ENCODE measurements around the gene CASZ1.
A peak's percentile ranks its signal among the peaks of the same experiment; 100 is the strongest.

The CASZ1 gene

DNA sequence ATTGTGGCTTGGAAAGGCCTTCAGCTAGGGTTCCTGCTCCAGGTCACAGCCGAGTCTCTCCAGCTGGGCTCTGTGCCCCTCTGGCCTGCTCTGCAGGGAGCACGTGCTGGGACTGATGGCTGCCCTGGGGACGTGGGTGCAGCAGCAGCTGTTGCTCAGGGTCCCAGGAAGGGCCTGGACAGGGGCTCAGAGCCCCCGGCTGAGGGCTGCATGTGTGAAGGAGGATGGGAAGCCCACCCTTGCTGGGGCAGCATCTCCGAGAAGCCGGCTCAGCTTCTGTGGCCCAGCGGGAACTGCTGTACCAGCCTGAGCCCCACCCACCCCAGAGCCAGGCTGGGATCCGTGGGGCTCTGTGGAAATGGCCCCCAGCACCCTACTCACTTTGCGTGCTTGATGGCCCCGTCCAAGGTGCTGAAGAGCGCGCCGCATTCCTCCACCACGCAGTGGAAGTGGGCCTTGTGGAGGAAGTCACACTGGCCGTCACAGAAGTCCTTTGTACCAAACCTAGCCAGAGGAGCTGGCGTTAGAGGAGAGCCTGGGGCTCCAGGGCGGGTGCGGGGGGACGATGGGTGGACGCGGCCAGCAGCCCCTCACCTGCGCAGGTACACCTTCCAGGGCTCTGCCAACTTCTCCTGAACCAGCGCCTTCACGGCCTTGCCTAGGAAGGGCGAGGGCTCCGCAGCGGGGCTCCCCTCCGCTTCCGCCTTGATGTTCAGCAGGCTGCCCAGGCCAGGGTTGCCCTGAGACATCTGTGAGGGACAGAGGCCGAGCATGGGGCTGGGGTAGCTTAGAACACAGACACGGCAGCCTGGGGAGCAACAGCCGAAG is 147.5 kb downstream of the CASZ1 start:
- DNase-seq: no peak

DNA sequence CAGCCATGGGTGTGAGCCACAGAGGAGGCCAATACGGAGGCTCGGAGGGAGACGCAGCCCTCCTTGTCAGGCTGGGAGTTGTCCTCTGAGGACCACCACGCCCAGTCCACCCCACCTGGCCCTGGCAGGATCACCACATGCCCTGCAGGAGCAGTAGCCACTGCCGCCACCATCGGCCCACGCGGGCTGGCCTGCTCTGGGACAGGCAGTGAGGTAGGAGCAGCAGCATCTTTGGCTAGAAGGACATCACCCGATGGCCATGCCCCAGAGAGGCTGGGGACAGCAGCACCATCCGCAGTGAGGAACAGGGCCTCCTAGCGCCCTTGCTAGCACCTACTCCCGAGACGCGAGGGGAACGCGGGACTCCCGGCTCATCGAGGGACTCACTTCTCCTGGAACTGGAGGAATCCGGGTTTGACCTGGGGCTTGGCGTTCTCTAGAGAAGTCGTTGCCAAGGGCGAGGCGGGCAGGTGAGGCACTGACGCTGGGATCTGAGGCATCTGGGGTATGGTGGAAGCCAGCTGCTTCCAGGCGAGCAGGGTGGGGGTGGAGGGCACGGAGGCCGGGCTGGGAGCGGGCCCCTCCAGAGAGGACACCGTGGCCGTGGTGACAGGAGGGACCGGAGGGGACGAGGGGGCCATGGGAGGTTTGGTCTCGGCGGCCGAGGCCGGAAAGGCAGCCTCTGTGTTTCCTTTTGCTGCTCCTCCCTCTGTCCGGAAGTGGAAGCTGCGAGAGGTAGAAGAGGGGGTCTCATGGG is 148.9 kb downstream of the CASZ1 start:
- DNase-seq: peak; percentile 62

DNA sequence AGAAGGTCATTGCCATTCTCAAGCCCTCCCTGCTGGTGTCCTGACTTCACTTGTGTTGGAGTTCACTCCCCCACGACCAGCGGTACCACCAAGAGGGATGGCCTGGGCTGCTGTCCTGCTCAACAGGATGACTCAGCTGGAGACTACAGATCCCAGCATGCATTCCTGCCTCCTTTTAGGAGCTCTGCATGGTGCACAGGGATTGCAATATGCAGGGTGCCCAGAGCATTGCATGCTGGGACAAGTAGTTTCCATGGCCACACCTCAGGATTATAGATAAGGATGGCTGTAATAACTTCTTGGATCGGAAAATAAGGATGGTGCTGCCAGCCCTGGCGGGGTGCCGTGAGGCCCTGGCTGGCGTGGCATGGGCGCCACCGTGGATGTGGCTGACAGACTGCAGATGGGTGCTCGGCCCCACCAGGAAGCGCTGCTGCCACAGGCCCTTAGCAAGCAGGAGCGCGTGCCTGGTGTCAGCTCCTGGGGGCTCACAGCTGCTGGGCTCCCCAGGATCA is 150.0 kb downstream of the CASZ1 start:
- DNase-seq: peak; percentile 58

DNA sequence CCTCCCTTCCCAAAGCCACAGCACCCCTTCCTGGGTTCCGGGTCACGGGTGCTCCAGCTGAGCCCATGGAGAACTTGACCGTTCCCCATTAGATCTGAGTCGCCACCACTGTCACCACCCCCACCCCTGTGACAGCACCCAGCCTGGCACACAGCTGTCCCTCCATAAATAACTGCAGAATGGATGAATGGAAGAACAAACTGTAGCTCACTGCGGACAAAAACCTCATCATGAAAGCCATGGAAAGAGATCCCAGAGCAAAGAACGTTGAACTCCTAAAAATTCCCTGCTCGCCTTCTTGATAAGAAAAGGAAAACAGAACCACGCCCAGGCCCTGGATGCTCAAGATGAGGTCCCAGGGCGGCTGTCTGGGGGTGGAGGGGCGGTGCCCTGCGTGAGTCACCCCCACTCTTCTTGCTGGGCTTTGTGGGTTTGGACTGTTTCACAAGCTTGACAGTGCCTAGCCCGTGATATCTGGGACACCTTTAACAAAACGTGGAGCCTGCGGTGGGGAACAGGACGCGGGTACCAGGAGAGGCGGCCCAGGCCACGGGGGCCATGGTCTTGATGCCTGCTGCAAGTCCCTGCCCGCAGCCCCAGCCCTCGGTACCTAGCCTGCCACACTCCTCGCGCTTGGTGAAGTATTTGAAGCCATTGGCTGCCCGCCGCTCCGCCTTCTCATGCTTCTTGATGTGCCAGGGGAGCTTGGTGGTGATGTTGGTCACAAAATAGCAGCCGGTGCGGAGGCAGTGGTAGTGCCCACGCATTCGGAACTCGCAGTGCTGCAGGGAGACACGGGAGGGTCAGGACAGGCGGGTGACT is 151.9 kb downstream of the CASZ1 start:
- DNase-seq: no peak

DNA sequence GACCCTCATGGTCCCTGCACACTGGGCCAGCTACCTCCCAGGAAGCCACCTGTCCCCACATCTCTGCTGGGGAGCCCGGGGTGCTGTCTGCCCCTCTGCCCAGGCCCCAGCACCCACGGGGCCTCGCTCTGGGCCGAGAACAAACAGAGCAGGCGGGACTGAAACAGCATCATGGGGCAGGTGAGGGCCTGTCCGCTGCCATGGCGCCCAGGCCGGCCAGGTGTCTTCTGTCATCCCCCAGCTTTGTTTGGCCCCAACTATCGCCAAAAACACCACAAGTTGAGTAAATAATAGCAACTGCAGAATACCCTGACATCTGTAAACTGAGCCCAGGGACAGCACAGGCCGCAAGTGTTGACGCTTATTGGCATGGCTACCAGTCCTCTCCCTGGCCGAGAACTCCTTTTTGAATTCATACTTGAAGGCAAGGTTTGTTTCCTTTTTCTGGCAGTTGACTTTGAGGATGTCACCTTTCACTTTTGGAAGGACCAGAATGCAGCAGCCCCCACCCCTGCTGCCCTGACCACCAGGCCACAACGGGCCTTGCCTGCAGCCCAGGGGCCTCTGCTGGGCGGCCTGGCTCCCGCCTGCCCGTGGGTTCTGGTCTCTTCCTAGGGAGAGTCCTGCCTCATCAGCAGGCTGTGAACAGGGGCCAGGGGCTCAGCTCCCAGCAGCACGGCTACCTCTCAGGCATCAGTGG is 152.7 kb downstream of the CASZ1 start:
- DNase-seq: no peak

DNA sequence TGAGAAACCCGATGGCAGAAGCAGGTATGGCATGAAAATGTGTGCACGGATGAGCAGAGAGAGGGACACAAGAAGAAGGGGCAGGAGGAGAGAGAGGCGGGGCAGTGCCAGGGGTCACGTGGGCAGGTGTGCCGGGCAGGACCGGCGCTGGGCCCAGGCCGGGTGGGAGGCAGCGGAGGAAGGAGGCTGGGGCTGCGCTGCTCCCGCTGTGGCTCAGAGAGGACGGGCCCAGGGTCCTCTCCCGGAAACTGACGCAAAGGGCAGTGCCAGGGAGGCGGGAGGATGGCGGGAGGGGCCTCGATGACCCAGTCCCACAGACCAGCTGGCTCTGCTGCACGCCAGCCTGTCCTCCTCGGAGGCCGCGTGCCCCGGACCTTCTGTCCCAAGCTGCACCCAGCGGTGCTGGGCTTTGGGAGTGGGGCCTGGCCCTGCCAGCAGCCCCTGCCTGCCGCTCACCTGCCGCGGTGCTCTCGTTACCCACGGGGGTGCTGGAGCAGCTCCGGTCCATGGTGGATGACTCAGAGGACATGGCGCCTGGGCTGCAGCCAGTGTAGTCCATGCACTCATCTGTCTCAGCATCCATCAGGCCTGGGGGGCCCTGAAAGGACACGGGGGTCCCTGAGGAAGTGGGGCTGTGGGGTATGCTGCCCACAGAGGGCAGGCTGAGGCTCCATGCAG is 153.9 kb downstream of the CASZ1 start:
- no peak for DNase-seq

DNA sequence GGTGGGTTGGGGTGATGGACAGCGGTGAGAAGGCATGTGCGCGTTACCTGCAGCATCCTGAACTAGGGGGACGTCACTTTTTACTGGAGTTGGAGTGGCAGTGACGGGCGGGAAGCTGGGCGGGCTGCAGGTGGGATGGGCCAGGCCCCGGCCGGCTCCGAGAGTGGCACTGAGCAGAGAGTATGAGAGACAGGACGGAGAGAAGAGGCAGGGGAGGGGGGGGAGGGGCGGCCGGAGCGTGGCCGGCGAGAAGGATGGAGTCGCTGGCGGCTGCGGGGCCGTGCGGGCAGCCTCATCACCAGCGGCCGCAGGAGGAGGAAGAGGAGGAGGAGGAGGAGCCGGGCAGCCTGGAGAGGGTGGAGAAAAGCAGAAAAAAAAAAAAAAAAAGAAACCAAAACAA is 154.5 kb downstream of the CASZ1 start:
- no peak for DNase-seq

DNA sequence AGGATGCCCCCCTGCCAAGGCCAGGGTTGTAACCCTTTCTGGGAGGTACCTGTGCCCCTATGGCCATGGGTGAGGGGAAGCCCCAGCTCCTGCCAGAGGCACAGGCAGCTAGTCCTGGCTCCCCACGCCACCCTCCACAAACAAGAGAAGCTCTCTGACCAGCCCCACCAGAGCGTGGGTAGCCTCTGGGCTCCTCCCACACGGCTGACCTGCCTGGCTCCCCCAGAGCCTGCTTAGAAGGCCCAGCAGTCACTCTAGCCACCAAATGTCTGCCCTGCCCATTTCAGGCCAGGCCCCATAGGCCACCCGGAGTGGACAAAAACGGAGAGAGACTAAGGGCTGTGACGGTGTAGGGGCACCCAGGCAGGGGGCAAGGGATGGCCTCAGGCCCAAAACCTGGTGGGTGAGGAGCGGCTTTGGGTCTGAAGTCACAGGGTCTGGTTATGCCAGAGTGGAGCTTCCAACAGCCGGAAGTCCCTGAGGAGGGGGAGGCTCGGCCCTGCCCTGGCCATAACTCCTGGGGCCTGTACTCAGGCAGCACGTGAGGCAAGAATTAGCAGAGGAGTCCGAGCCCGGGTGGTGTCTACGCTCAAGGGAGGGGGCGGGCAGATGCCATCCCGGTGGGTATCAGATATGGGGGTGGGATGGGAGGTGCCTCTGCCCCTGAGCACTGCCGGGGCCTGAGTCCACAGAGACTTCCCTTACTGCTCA is 155.4 kb downstream of the CASZ1 start:
- no peak for DNase-seq

DNA sequence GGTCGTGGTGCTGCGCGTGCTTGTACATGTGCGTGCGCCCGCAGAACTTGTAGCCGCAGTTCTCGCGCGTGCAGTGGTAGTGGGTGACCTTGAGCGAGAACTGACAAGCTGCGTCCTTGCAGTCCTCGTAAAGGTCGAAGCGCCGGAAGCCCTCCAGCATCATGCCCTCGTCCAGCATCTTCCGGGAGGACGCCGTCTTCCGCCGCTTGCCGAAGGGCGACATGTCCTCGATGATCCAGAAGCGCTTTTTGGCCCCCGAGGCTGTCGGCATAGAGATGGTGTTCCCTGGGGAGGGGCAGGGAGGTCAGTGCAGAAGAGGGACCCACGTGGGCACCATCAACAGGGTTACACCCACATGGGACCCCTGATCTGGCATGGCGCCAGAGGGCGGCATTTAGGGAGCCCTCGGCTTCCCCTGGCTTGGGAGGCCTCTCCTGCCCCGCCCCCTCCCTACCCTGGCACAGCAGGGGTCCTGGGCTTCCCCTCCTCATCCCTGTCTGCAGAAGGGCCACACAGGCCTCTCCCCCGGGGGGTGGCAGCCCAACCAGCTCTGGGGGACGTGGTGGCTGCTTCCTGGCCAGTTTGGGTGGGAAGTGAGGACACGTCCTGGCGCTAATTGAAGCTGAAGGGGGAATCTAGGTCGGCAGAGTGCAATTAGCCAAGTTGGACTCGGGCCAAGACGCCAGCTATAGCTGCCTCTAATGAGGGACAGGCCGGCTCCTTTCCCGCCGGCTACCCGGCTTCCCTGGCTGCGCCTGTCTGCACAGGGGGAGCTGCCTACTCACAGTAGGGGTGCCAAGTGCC is 156.5 kb downstream of the CASZ1 start:
- DNase-seq: peak; percentile 91

DNA sequence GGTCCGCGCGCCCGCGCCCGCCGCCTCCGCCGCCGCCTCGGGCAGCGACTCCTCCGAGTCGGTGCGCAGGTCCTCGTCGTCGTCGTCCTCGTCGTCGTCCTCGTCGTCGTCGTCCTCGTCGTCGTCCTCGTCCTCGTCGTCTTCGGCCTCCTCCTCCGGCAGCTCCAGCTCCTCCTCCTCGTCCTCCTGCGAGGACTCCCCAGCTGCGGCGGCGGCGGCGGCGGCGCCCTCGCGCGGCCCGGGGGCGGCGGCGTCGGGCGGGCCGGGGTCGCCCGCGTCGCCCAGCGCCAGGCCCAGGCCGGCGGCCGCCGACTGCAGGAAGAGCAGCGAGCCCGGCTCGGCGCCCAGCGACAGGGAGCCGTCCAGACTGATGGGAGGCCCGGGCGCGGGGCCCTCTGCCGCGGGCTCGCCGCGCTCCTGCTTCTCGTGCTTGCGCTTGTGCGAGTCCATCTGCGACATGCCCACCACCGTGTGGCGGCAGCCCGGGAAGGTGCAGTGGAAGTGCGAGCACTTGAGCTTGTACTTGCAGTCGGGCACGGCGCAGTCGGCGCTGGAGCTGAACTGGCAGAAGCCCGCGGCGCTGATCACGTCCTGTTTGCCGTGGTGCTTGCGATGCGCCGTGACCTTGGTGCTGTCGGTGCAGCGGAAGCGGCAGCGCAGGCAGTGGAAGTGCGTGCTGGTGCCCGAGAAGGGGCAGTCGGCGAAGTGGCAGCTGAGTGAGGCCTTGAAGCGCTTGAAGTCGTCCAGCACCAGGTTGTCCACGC is 157.3 kb downstream of the CASZ1 start:
- DNase-seq: no peak

DNA sequence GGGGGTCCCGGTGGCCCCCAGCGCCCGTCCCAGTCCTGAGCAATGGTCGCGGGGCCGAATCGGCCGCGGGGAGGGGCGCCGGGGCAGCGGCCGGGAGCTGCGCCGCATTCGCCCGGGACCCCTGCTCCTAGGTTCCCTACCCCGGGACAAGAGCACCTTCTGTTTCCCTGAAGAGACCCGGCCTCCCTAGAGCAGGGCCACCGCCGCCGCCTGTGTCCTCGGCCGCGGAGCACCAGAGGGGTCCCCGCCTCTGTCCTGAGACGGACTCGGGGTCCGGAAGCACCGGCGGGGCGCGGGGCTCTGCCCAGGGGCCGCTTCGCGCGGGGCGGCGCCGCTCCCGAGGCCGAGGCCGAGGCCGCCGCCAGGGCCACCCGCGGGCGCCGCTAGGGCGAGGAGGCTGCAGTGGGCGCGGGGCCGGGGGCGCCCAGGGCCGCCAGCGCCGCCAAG is 157.9 kb downstream of the CASZ1 start:
- DNase-seq: no peak

DNA sequence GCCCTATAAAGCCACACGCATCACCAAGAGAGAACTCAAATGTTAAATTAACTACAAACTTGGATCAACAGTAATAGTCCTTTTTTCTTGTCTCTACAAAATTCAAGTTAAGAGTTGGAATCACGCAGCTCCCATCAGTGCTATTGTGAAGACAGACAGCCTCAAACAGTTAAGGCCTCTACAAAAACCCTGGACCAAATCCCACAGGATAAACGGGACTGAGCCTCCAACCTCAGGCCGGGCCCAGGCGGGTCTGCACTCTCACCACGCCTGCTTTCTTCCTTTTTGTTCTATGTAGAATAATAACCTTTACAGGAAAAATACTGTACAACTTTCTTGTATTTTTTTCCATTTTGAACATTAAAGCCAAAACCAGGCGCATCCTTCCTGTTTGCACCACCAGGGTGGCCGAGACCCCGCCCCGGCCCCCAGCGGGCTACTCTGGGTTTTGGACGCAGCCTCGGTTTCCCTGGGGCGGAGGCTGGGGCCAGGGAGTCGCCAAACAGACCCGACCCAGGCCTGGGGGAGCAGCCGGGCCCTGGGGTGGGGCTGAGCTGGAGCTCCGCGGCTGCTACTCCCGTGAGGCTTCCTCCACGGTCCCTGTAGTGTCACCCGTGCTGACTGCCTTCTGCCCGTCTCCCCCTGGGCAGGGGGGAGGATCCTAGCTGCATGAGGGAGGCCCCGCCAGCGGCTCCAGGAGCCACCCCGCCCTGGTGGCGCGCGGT is 158.4 kb downstream of the CASZ1 start:
- DNase-seq: no peak

DNA sequence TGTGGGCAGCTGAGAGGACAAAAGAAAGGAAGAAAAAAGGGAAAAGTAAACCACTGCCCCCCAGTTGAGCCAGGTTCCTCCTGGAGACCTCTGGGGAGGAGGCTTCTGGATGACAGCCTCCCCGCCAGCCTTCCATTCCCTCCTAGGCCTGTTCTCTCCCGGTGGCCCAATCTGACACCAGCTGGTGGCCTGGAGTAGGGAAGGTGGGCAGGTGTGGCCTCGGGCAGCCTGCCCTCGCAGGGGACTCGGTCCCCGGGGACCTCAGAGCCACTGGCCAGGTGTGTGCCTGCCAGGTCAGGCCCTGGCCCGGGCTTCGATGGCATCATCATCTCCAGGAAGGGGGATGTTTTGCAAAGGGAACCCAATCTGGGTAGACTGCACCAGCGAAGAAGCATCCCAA is 159.0 kb downstream of the CASZ1 start:
- peak; percentile 25 for DNase-seq

DNA sequence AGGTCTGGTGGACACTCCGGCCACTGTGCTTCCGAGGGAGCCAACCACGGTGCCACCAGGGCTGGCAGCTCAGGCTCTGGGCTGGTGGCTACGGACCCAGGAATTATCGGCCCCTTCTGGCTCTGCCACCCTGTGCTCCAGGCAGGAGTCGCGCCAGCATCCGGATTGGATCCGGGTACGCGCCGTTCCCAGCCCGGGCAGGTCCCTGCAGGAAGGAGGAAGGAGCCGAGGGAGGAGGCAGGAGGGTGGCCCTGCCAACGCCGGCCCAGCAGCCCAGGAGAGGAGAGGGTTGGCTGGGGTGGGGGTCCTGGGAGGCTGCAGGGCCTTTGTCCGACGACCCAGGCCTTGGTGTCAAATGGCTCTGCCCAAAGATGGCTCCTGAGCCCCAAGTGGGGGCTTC is 160.5 kb downstream of the CASZ1 start:
- DNase-seq: no peak

DNA sequence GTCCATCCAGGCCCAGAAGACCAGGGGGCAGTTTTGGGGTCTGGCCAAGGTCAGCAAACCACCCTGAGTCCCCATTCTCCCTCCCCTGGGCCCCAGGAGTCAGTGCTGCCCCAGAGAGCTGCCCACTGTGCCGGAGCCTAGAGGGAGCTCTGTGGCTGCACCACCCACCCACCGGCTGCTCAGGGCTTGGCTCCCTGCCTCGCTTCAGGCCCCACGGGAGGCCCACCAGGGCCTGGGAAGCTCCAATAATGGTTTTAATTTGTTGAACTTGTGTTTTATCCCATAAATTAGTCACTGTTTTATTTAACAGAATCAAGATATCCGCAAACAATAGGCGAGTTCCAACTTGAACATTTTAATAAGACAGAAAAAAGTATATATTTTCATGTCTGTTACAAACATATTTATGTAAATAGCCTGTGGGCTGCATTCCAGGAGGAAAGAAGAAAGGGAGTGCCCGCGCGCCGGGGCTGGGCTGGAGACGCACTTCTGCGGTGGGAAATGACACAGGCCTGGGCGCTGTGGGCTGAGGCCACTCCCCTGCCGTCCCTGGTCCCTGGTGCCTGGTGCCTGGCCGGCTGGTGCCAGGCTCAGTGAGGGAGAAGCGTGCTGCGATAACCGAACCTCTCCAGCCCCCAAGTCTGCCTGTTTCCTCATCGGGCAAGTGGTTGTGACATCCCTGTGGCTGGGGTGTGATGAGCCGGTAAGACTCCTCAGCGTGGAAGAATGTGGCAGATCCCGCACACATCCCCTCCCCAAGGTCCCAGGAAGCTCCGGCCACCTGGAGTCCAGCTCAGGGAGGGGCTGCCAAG is 161.2 kb downstream of the CASZ1 start:
- DNase-seq: peak; percentile 58

DNA sequence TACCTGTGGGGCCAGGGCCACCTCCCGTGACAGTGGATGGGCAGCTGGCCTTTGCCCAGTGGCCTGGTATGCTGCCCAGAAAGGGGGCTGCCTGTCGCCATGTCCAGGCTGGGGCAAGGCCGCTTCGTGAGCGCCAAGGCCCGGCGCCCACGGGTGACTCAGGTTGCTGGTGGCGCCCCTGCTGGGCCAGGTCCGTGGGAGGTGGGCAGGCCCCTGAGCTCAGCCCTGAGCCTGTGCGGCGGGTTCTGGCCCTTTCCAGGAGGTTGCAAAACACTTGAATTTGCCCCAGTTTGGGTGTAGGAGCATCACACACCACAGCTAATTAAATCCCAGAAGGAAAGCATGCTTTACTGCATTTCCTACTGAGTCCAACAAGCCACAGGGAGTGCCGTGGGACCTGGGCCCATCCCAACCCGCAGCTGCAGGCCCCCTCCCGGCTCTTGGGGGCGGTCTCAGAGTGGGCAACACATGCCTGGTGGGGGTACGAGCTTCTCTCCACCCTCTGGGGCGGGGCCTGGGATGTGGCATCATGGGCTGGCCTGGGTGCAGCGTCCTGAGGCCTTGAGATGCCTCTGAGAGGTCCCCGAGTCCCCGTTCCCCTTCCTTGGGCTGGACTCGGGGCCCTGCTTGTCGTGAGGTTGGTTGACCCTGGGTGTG is 161.9 kb downstream of the CASZ1 start:
- DNase-seq: peak; percentile 64

DNA sequence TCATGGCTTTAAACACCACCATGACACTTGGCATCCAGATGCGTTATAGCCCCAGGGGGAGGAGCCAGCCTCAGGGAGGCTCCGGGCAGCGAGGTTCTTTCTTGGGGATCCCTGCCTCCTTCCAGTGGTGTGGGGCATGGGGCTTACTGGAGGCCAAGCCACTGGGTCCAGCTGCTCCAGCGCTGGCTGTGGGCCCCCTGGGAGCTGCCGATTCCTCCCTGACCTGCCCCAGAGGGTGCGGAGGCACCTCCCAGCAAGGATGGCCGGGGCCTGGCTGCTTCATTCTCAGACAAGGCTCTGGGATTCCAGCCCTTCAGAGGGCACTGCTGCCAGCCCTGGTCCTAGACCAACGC is 162.4 kb downstream of the CASZ1 start:
- no peak for DNase-seq

DNA sequence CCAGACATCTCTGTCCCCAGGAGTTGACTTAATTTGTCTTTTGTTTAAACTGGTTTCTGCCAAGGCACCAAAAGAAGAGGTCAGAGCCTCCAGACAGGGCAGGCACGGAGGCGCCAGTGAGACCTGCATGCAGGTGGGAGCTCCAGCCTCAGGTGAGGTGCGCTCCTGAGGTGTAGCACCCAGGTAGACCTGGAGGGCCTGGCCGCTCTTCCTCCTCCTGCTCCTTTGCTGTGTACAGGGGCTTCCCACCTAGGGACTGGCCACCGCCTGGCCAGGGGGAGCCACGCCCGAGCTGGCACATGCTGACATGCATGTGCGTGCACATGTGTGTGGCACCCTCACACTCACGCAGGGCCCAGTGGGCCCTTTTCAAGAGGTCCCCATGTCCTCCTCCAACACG is 163.0 kb downstream of the CASZ1 start:
- DNase-seq: no peak
